C4-2B (cell line): ENCODE data around the gene SLC24A4.

Experiments
- H3K27ac ChIP-seq: fragments of 450-650 bp; 2 replicates; pipeline ENCODE4 v1.5.1; 2017
- ZFX ChIP-seq: fragments of 450-650 bp; IDR thresholded peaks from 2 replicates; pipeline ENCODE4 v1.6.1; 2017
- TF ChIP-seq, protein P1 (sequence below): fragments of 450-650 bp; conservative IDR thresholded peaks from 2 replicates; pipeline ENCODE4 v1.5.1; 2017; ENCODE audit warnings: mild to moderate bottlenecking

The SLC24A4 gene

GRCh38 chr14:92369097-92369496 lies 46.1 kb downstream of the SLC24A4 start:
- no peak for TF ChIP-seq ZFX
- TF ChIP-seq, protein P1, sequence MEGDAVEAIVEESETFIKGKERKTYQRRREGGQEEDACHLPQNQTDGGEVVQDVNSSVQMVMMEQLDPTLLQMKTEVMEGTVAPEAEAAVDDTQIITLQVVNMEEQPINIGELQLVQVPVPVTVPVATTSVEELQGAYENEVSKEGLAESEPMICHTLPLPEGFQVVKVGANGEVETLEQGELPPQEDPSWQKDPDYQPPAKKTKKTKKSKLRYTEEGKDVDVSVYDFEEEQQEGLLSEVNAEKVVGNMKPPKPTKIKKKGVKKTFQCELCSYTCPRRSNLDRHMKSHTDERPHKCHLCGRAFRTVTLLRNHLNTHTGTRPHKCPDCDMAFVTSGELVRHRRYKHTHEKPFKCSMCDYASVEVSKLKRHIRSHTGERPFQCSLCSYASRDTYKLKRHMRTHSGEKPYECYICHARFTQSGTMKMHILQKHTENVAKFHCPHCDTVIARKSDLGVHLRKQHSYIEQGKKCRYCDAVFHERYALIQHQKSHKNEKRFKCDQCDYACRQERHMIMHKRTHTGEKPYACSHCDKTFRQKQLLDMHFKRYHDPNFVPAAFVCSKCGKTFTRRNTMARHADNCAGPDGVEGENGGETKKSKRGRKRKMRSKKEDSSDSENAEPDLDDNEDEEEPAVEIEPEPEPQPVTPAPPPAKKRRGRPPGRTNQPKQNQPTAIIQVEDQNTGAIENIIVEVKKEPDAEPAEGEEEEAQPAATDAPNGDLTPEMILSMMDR, result no peak
- H3K27ac ChIP-seq, result no peak overlapping the region

GRCh38 chr14:92372230-92372629 lies 49.3 kb downstream of the SLC24A4 start:
- H3K27ac ChIP-seq, result no peak overlapping the region
- TF ChIP-seq, protein P1, result no peak
- TF ChIP-seq ZFX, result no peak

- H3K27ac ChIP-seq, result no peak overlapping the region
- no peak for TF ChIP-seq ZFX
- TF ChIP-seq, protein P1, result no peak
These were observed 50.4 kb downstream of the SLC24A4 start for GRCh38 chr14:92373336-92373735.

DNA sequence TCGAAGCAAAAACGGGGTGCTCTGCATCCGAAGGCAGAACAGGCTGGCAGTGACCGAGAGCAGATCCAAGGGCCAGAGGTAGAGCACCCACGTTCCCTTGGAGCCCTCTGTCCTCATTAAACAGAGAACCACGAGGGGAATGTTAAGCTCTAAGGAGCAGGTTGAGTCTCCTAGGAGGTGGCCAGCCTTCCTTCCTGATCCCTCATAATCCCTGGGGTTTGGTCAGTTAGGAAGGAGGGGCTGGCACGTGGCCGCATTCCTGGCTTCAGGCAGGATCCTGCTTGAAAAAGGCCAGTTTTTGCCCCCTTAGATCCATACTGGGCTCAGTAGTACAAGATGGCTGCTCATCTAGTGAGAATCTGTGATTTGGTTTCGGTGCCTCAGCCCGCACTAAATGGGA lies 57.2 kb downstream of the SLC24A4 start:
- no peak overlapping the region for H3K27ac ChIP-seq
- TF ChIP-seq, protein P1, result no peak
- TF ChIP-seq ZFX, result no peak

GRCh38 chr14:92380582-92380981 lies 57.6 kb downstream of the SLC24A4 start:
- TF ChIP-seq, protein P1, result no peak
- no peak for TF ChIP-seq ZFX

DNA sequence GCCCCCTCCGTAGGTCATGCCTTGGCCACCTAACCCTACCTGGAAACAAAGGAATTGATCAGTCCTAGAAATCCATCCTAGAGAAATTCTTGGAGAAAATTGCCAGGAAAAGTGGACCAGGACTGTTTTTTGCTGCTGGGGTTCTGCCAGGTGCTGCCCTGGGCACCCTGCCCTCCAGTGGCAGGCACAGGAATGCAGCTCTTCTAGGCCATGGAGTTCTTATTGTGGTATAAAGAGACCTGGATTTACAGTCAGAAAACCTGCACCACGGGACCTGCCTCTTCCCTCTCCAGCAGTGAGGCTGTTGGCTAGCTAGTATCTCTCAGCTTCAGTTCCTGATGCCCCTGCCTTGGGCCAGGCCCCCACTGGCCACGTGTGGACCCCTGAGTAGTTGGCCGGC lies 59.7 kb downstream of the SLC24A4 start:
- no peak overlapping the region for H3K27ac ChIP-seq
- no peak for TF ChIP-seq ZFX
- TF ChIP-seq, protein P1, result peak; percentile 81

More at GRCh38 chr14:92380582-92380981, 57.6 kb downstream of the SLC24A4 start:
- H3K27ac ChIP-seq, result no peak overlapping the region

GRCh38 chr14:92383805-92384204 lies 60.8 kb downstream of the SLC24A4 start:
- TF ChIP-seq, protein P1, result no peak
- TF ChIP-seq ZFX, result no peak
- H3K27ac ChIP-seq, result no peak overlapping the region
